DND-41 (cell line): Measurements from ENCODE around the gene RRM1.

Source experiments
- ATAC-seq: fragments of 200-7000 bp; cut with Tn5 transposase; 3 replicates; pipeline ENCODE4 v1.9.1; 2021; ENCODE audit warnings: low read depth; ENCODE audit not compliant: insufficient read depth
- DNase-seq: peaks from one replicate; pipeline ENCODE4 v3.0.0-alpha.2; 2020
- H2AFZ ChIP-seq: 2 replicates; pipeline ENCODE4 v1.6.0; 2012; ENCODE audit warnings: low read depth, low read length
- H3K27ac ChIP-seq: 2 replicates; pipeline ENCODE4 v1.5.1; 2012; ENCODE audit warnings: low read length, inconsistent platforms
- H3K27me3 ChIP-seq: fragments of 200-600 bp; sonication (generic); 2 replicates; pipeline ENCODE4 v1.6.0; 2012; ENCODE audit warnings: low read length, mild to moderate bottlenecking, inconsistent platforms; ENCODE audit not compliant: insufficient read depth, poor library complexity
- H3K36me3 ChIP-seq: 2 replicates; pipeline ENCODE4 v1.5.1; 2012; ENCODE audit warnings: low read length, inconsistent platforms; ENCODE audit not compliant: insufficient read depth
- H3K4me1 ChIP-seq: 2 replicates; pipeline ENCODE4 v1.5.1; 2012; ENCODE audit warnings: mild to moderate bottlenecking, low read length; ENCODE audit not compliant: insufficient read depth
- H3K4me2 ChIP-seq: 2 replicates; pipeline ENCODE4 v1.6.0; 2012; ENCODE audit warnings: mild to moderate bottlenecking, moderate library complexity, low read length, inconsistent platforms; ENCODE audit not compliant: insufficient read depth
- H3K4me3 ChIP-seq, 2 experiments: fragments of 200-600 bp in 1 of 2; shearing (Covaris generic) in 1 of 2; 2 replicates each; pipeline ENCODE4 v1.5.1; 2012 to 2016; ENCODE audit warnings: inconsistent platforms in 2 of 2, low read length in 2 of 2, mild to moderate bottlenecking in 2 of 2, low read depth in 1 of 2, moderate library complexity in 1 of 2
- H3K79me2 ChIP-seq: 2 replicates; pipeline ENCODE4 v1.6.0; 2012; ENCODE audit warnings: low read length, inconsistent platforms; ENCODE audit not compliant: insufficient read depth
- H3K9ac ChIP-seq: 2 replicates; pipeline ENCODE4 v1.6.0; 2012; ENCODE audit warnings: low read depth, mild to moderate bottlenecking, inconsistent platforms, low read length, moderate library complexity
- H3K9me3 ChIP-seq: 2 replicates; pipeline ENCODE4 v1.5.1; 2012; ENCODE audit warnings: low read length, moderate library complexity, mild to moderate bottlenecking, inconsistent platforms; ENCODE audit not compliant: insufficient read depth, severe bottlenecking
- H4K20me1 ChIP-seq: 2 replicates; pipeline ENCODE4 v1.6.0; 2012; ENCODE audit warnings: low read length; ENCODE audit not compliant: insufficient read depth
- EZH2 ChIP-seq: IDR thresholded peaks from 3 replicates; pipeline ENCODE4 v1.6.1; 2012; ENCODE audit warnings: borderline replicate concordance, low read depth, mild to moderate bottlenecking, moderate library complexity, low read length, inconsistent platforms; ENCODE audit not compliant: severe bottlenecking
- TF ChIP-seq, protein P1 (sequence below): IDR thresholded peaks from 2 replicates; pipeline ENCODE4 v1.5.1; 2012; ENCODE audit warnings: borderline replicate concordance, low read length, moderate library complexity, mild to moderate bottlenecking; ENCODE audit not compliant: poor library complexity, severe bottlenecking; ENCODE audit errors: extremely low read depth

The RRM1 gene

DNA sequence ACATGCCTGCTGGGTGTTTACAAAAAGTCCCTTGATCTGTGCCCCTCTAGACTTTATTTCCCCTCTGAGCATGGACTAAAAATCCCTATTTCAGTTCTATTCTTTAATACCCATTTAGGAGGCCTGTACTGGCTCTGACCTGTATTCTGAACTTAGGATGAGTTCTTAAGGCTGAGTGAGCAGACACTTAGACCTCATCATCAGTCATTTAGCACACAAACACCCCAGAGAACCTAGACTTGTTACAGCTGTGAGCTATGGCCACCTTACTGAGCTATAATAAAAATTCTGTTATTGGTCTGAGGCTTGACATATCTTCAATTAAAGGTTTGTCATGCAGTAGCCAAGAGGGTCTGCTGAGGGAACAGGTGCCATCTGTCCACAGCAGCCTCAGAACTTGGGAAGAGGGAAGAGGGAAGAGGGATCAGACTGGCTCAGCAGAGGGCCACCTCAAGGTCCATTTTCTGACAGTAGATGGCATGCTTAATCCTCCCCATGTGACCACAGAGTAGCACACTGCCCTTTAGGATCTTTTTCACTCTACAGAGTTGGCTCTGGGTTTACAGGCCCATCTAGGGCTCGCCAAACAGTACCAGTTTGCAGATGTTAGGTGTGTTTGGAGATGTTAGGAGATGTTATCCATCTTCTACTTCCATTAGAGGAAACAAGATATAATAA lies 30.2 kb upstream of the RRM1 start:
- no peaks in the 10 kb centered on the region for H4K20me1 ChIP-seq
- H3K27me3 ChIP-seq = no peaks in the 10 kb centered on the region
- H2AFZ ChIP-seq = no peak overlapping the region
- H3K4me1 ChIP-seq = peaks cover 12% of the 10 kb centered on the region
- H3K36me3 ChIP-seq = peaks cover 43% of the 10 kb centered on the region
- H3K9ac ChIP-seq = no peak overlapping the region
- no peaks in the 10 kb centered on the region for H3K9me3 ChIP-seq
- H3K79me2 ChIP-seq = no peaks in the 10 kb centered on the region
- ATAC-seq = no peak
- H3K4me3 ChIP-seq = no peak overlapping the region
- H3K27ac ChIP-seq = no peak overlapping the region
- DNase-seq = no peak
- TF ChIP-seq, protein P1, sequence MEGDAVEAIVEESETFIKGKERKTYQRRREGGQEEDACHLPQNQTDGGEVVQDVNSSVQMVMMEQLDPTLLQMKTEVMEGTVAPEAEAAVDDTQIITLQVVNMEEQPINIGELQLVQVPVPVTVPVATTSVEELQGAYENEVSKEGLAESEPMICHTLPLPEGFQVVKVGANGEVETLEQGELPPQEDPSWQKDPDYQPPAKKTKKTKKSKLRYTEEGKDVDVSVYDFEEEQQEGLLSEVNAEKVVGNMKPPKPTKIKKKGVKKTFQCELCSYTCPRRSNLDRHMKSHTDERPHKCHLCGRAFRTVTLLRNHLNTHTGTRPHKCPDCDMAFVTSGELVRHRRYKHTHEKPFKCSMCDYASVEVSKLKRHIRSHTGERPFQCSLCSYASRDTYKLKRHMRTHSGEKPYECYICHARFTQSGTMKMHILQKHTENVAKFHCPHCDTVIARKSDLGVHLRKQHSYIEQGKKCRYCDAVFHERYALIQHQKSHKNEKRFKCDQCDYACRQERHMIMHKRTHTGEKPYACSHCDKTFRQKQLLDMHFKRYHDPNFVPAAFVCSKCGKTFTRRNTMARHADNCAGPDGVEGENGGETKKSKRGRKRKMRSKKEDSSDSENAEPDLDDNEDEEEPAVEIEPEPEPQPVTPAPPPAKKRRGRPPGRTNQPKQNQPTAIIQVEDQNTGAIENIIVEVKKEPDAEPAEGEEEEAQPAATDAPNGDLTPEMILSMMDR = no peak
- TF ChIP-seq EZH2 = no peak
- H3K4me2 ChIP-seq = no peak overlapping the region

DNA sequence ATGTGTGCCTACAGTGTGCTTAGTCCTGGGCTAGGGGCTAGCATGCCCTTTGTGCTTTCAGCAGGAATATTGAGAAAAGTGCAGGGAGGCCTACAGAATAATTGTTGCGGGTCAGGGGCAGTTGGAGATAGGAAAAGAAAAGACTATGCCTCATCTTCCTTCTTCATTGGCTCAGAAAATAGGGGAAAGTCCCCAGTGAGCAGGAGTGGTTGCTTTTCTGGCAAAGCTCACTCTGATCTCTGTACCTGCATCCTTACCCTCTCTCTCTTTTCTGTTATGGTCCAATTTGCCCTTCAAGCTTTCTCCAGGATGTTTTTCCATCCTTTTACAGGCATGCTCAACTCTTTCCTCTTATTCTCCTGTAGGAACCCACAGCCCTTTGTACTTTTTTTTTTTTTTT lies 29.5 kb upstream of the RRM1 start:
- no peak for DNase-seq
- Histone ChIP-seq H3K9ac (no peak overlapping the region), H3K4me3 (no peak overlapping the region), H3K27ac (no peak overlapping the region), H4K20me1 (no peaks in the 10 kb centered on the region), H2AFZ (no peak overlapping the region), H3K27me3 (no peaks in the 10 kb centered on the region), H3K4me1 (peaks cover 12% of the 10 kb centered on the region), H3K9me3 (no peaks in the 10 kb centered on the region), H3K4me2 (no peak overlapping the region), H3K36me3 (peaks cover 43% of the 10 kb centered on the region), H3K79me2 (no peaks in the 10 kb centered on the region)
- TF ChIP-seq EZH2 = no peak
- TF ChIP-seq, protein P1 = no peak
- ATAC-seq = no peak

DNA sequence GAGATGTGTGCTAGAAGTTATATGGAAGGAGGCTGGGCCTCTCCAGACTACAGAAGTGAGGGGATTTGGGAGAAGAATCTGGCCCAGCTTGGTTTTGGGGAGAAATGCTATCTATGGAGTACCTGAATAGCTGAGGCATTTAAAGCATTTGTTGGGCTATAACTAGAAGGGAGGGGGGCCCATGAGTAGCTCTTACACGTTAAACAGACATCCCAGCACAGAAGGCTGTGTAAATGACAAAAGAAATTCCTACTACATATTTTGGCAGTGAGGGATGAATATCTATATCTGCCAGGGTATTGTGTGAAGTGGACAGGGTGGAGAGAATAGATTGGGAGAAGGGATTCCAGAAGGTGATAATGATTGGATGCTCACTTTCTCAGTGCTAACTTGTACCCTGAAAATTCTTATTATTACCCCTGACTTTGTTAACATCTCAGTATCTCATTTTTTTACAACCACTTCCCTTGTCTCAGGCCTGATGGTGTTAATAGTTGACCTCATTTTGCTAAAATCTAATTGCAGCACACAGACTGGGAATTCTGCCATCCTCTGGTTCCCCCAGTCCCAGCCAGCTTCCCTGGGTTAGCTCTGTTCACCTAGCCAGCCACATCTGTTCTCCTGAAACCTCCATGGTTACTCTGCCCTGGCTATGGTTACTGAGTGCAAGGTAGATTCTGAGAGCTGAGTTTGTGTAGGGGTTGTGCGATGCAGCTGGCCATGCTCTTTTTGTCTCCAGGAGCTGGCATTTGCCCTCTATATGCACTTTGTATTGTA lies 28.8 kb upstream of the RRM1 start:
- DNase-seq (no peak), ATAC-seq (no peak)
- Histone ChIP-seq H3K36me3 (peaks cover 42% of the 10 kb centered on the region), H3K79me2 (no peaks in the 10 kb centered on the region), H3K27me3 (no peaks in the 10 kb centered on the region), H4K20me1 (no peaks in the 10 kb centered on the region), H2AFZ (no peak overlapping the region), H3K4me1 (peaks cover 12% of the 10 kb centered on the region), H3K27ac (no peak overlapping the region), H3K9ac (no peak overlapping the region), H3K4me2 (no peak overlapping the region), H3K9me3 (no peaks in the 10 kb centered on the region), H3K4me3 (no peak overlapping the region)
- TF ChIP-seq, protein P1 = no peak
- no peak for TF ChIP-seq EZH2
